HG03159 (cell line): Measurements from ENCODE around the gene HTR6.

Experiments
- ATAC-seq: cut with Tn5 transposase; IDR thresholded peaks from one replicate; pipeline ENCODE4 v1.9.1; 2021; ENCODE audit warnings: mild to moderate bottlenecking, moderate library complexity; ENCODE audit not compliant: unreplicated experiment

The HTR6 gene

DNA sequence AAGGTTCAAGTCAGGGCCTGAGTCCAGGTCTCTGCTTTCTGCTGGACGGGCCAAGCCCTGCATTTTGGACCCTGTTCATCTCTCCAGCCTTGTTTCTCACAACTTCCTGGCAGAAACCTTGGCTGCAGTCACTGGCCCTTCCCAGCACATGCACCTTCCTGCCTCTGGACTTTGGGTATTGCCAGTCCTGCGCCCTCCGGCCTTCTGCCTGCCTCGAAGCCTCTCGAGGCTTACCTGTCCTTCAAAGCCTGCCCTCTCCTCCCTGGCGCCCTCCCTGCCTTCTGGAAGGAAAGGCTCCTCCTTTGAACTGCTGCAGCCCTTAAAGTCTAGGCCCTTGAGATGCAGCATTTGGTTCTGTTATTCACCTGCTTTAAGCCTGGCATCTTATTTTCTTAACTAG is 52.8 kb downstream of the HTR6 start:
- ATAC-seq = no peak

GRCh38 chr1:19720174-19720573 is 55.5 kb downstream of the HTR6 start:
- no peak for ATAC-seq

GRCh38 chr1:19720973-19721372 is 56.3 kb downstream of the HTR6 start:
- no peak for ATAC-seq

GRCh38 chr1:19723874-19724273 is 59.2 kb downstream of the HTR6 start:
- no peak for ATAC-seq

GRCh38 chr1:19725606-19726005 is 60.9 kb downstream of the HTR6 start:
- no peak for ATAC-seq

- no peak for ATAC-seq
These were observed 63.9 kb downstream of the HTR6 start for GRCh38 chr1:19728413-19729145.

GRCh38 chr1:19730232-19730631 is 65.6 kb downstream of the HTR6 start:
- no peak for ATAC-seq
